OCI-LY7 (cell line): ENCODE results near the gene CDH1. TPM values are rescaled to one million over a fixed set of nuclear protein-coding genes. Genes with fewer than 3 reads are reported as not detected.
A peak's percentile ranks its signal among the peaks of the same experiment; 100 is the strongest.

ENCODE experiments used
- BruUV-seq: library from RNA; stranded (reverse); fragments of 400-500 nt; replicated peaks from 2 replicates; lab custom pipeline; 2021; lab: Mats Ljungman, UMichigan
- CTCF ChIA-PET: fragments of 300-600 bp; sonication (Branson Sonifier 250); formaldehyde crosslinking; loops from one replicate; lab custom pipeline; 2022; ENCODE audit warnings: antibody characterized with exemption; ENCODE audit not compliant: unreplicated experiment; lab: Charles Lee
- POLR2A ChIA-PET: fragments of 300-600 bp; sonication (Branson Sonifier 250); formaldehyde crosslinking; loops from one replicate; lab custom pipeline; 2022; ENCODE audit warnings: antibody characterized with exemption; lab: Charles Lee
- DNase-seq: peaks from one replicate; pipeline ENCODE4 v3.0.0-alpha.2; 2015; ENCODE audit warnings: low spot score
- H2AFZ ChIP-seq: fragments of 200-600 bp; sonication (generic), shearing (Covaris generic); 2 replicates; pipeline ENCODE4 v1.6.1; 2014; ENCODE audit warnings: mild to moderate bottlenecking, antibody characterized with exemption, low read length, moderate library complexity
- H3K27ac ChIP-seq: fragments of 200-600 bp; sonication (generic); 2 replicates; pipeline ENCODE4 v1.5.1; 2014; ENCODE audit warnings: mixed run types, low read depth, mild to moderate bottlenecking, moderate library complexity, low read length, inconsistent platforms; ENCODE audit not compliant: poor library complexity, severe bottlenecking
- H3K36me3 ChIP-seq: fragments of 200-600 bp; sonication (generic); 2 replicates; pipeline ENCODE4 v1.6.1; 2014; ENCODE audit warnings: mild to moderate bottlenecking, antibody characterized with exemption, low read length, moderate library complexity, mixed read lengths; ENCODE audit not compliant: insufficient read depth
- H3K4me1 ChIP-seq: fragments of 200-600 bp; sonication (generic); 2 replicates; pipeline ENCODE4 v1.5.1; 2014; ENCODE audit warnings: mild to moderate bottlenecking, low read length; ENCODE audit not compliant: insufficient read depth, poor library complexity, severe bottlenecking
- H3K4me2 ChIP-seq: fragments of 200-600 bp; sonication (generic); 2 replicates; pipeline ENCODE4 v1.6.1; 2014; ENCODE audit warnings: mild to moderate bottlenecking, low read length
- H3K4me3 ChIP-seq: fragments of 200-600 bp; sonication (generic); 2 replicates; pipeline ENCODE4 v1.5.1; 2014; ENCODE audit warnings: mild to moderate bottlenecking, low read depth, low read length; ENCODE audit not compliant: poor library complexity, severe bottlenecking
- H3K79me2 ChIP-seq: fragments of 200-600 bp; sonication (generic); 2 replicates; pipeline ENCODE4 v1.6.1; 2016; ENCODE audit warnings: low read depth, mild to moderate bottlenecking, low read length, moderate library complexity, mixed read lengths; ENCODE audit not compliant: insufficient read depth
- H3K9me2 ChIP-seq: fragments of 200-600 bp; sonication (generic); 2 replicates; pipeline ENCODE4 v1.6.1; 2016; ENCODE audit warnings: mild to moderate bottlenecking, low read length, mixed read lengths; ENCODE audit not compliant: insufficient read depth
- H3K9me3 ChIP-seq: fragments of 200-600 bp; sonication (generic); 2 replicates; pipeline ENCODE4 v1.6.1; 2014; ENCODE audit warnings: mild to moderate bottlenecking, mixed run types, low read length, mixed read lengths
- H4K20me1 ChIP-seq: fragments of 200-600 bp; sonication (generic); 2 replicates; pipeline ENCODE4 v1.6.1; 2014; ENCODE audit warnings: mild to moderate bottlenecking, antibody characterized with exemption, low read length, moderate library complexity, mixed read lengths; ENCODE audit not compliant: insufficient read depth
- CTCF ChIP-seq: fragments of 200-600 bp; sonication (generic); conservative IDR thresholded peaks from 2 replicates; pipeline ENCODE4 v1.5.1; 2014; ENCODE audit warnings: mild to moderate bottlenecking, antibody characterized with exemption, low read length, moderate library complexity, mixed read lengths
- EZH2phosphoT487 ChIP-seq: fragments of 200-600 bp; sonication (generic); IDR thresholded peaks from 2 replicates; pipeline ENCODE4 v1.6.1; 2018; ENCODE audit warnings: low read depth, borderline replicate concordance, mild to moderate bottlenecking, mixed run types, antibody characterized with exemption, low read length, moderate library complexity, mixed read lengths
- intact Hi-C: fragments of 100-400 bp; cut with micrococcal nuclease; formaldehyde crosslinking; loops from one replicate; pipeline ENCODE4 v1.10.0; 2022; ENCODE audit not compliant: unreplicated experiment
- total RNA-seq, 2 experiments: library from RNA; depleted of rRNA in 1 of 2; stranded (reverse); fragments of >200 nt in 1 of 2; shearing (Covaris generic) in 1 of 2; gene quantifications; 2 replicates each; pipeline ENCODE4 v1.2.3, GENCODE V29; 2014 to 2022

The CDH1 gene
- total RNA-seq, 2 experiments from 2014 or later = not detected

GRCh38 chr16:68782198-68783174, 45.4 kb downstream of the CDH1 start:
- H2AFZ ChIP-seq = peak overlapping the region; percentile 57; the same call in 1 of the 2 replicates
- no peaks in the 10 kb centered on the region for H3K79me2 ChIP-seq
- CTCF ChIA-PET = no interaction called here
- H3K27ac ChIP-seq = peak overlapping the region; percentile 26
- H3K4me2 ChIP-seq = no peak overlapping the region
- no peaks in the 10 kb centered on the region for H4K20me1 ChIP-seq
- H3K4me1 ChIP-seq = peaks cover 9% of the 10 kb centered on the region
- DNase-seq = peak; percentile 60
- no peaks in the 10 kb centered on the region for H3K36me3 ChIP-seq
- no peak for TF ChIP-seq CTCF
- TF ChIP-seq EZH2phosphoT487 = no peak
- no peaks in the 10 kb centered on the region for H3K9me2 ChIP-seq
- BruUV-seq = no TSS peak
- H3K4me3 ChIP-seq = no peak overlapping the region
- POLR2A ChIA-PET = no interaction called here
- intact Hi-C loops = no loop called here
- no peaks in the 10 kb centered on the region for H3K9me3 ChIP-seq

- Histone ChIP-seq H3K9me2 (no peaks in the 10 kb centered on the region), H3K4me3 (no peak overlapping the region), H3K36me3 (no peaks in the 10 kb centered on the region), H2AFZ (no peak overlapping the region), H3K4me2 (no peak overlapping the region), H3K4me1 (peaks cover 9% of the 10 kb centered on the region), H3K27ac (no peak overlapping the region), H3K9me3 (no peaks in the 10 kb centered on the region), H4K20me1 (no peaks in the 10 kb centered on the region), H3K79me2 (no peaks in the 10 kb centered on the region)
- intact Hi-C loops = no loop called here
- DNase-seq = no peak
- ChIA-PET POLR2A (interaction anchor here (0.7 kb wide), 1 partner anchor 13 kb away, joined by 3 read pairs; no protein-coding TSS in a partner anchor), CTCF (no interaction called here)
- BruUV-seq = no TSS peak
- no peak for TF ChIP-seq EZH2phosphoT487
Observed at GRCh38 chr16:68784226-68784625, 47.1 kb downstream of the CDH1 start.

- H2AFZ ChIP-seq = no peak overlapping the region
- CTCF ChIA-PET = no interaction called here
- H3K79me2 ChIP-seq = no peaks in the 10 kb centered on the region
- no peaks in the 10 kb centered on the region for H3K9me3 ChIP-seq
- H3K36me3 ChIP-seq = no peaks in the 10 kb centered on the region
- DNase-seq = no peak
- intact Hi-C loops = no loop called here
- H3K4me2 ChIP-seq = no peak overlapping the region
- H4K20me1 ChIP-seq = no peaks in the 10 kb centered on the region
- POLR2A ChIA-PET = interaction anchor here (0.7 kb wide), 1 partner anchor 12 kb away, joined by 3 read pairs; no protein-coding TSS in a partner anchor
- H3K4me3 ChIP-seq = no peak overlapping the region
- no TSS peak for BruUV-seq
- H3K27ac ChIP-seq = no peak overlapping the region
- no peak for TF ChIP-seq EZH2phosphoT487
- peaks cover 9% of the 10 kb centered on the region for H3K4me1 ChIP-seq
- H3K9me2 ChIP-seq = no peaks in the 10 kb centered on the region
Observed at GRCh38 chr16:68784721-68785120, 47.6 kb downstream of the CDH1 start.
